ENCODE results near the gene THADA.
"Not testable (repeated sequence)": the region's sequence is repeated elsewhere in the genome, so short reads cannot be mapped to it uniquely, and the experiment has no call there.

THADA gene

GRCh38 chr2:43595603-43596412 lies at the start of gene THADA:
Gene THADA (minus strand): TSS chr2:43596038. CDS start chr2:43592392, 3,646 bp downstream.
- Mint-ChIP-seq H3K36me3 (peaks cover 4% of the 10 kb centered on the region), H3K4me3 (peak within 1 kb of the TSS; percentile 94), H3K27ac (peak within 1 kb of the TSS; percentile 94), H3K4me1 (peaks cover 26% of the 10 kb centered on the region), H3K27me3 (peaks cover 4% of the 10 kb centered on the region), H3K9me3 (no peaks in the 10 kb centered on the region)
- peak; percentile 99 for DNase-seq
- CTCF ChIA-PET = interaction anchor here (0.7 to 3.5 kb wide), 6 partner anchors 10 to 366 kb away, joined by 3 to 22 read pairs (median 8); no protein-coding TSS in a partner anchor

DNA sequence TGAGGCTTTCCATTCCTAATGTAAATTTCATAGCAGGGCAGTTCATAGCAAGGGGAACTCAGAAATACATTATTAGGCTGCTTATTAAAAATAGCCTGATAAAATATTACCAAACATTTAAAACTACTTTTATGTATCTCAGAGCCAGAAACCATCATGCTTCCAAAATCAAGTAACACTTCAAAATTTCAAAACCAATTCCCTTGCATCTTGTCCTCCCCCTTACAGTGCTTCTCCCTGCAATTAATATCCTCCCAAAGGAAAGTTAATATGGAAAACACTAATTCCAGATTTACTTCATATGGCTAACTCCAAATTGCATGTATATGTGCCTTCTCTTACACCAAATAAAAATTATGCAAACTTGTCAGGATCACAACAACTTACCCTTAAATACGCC lies 47.8 kb upstream of the THADA start:
- Mint-ChIP-seq H3K4me3 (no peak overlapping the region), H3K27me3 (peaks cover 14% of the 10 kb centered on the region), H3K36me3 (no peaks in the 10 kb centered on the region), H3K27ac (no peak overlapping the region), H3K9me3 (peaks cover 4% of the 10 kb centered on the region), H3K4me1 (no peaks in the 10 kb centered on the region)
- CTCF ChIA-PET = no interaction called here
- no peak for DNase-seq

GRCh38 chr2:43642363-43642762 lies 46.5 kb upstream of the THADA start:
- no peak for DNase-seq
- Mint-ChIP-seq H3K4me1 (peaks cover 5% of the 10 kb centered on the region), H3K9me3 (peaks cover 4% of the 10 kb centered on the region), H3K4me3 (no peak overlapping the region), H3K27me3 (peaks cover 19% of the 10 kb centered on the region), H3K27ac (no peak overlapping the region), H3K36me3 (no peaks in the 10 kb centered on the region)
- CTCF ChIA-PET = no interaction called here

DNA sequence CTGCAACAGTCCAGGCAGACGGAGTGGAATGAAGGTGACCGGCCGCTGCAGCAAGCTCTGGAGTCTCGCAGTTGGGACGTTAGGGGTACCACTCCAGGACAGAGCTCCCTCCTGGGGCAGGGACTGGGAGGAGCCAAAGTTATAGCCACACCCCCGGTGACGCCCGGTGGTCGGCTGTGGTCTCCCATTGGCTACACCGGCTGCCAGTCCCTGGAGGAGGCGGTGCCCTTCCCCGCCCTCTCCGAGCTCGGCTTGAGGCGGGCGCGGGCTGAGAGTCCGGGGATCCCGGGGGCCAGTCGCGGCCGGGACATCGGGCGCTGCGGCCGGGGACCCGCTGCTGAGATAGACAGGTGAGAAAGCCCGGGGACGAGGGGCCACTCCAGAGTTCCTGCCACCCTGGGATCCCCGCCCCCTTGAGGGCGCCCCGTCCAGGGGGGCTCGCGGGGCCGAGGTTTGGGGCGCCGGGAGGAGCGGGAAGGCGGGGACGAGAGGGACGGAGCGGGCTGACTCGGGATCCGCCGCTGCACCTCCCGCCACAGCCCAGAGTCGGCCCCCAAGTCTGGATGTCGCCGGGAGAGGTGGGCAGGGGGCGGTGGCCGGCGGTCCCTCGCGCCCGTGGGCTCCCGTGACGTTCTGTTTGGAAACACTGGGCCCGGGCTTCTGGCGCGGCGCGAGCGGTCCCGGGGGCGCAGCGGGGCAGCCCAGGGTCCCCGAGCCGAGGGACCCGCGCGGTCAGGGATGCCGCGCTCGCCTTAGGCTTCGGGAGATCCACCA lies 41.4 kb upstream of the THADA start, which contains the start of gene PLEKHH2:
TSS of gene PLEKHH2 (plus strand) at position 231 of the 774 bp plus-strand sequence. CDS start 7,414 bp downstream, outside the sequence.
- Mint-ChIP-seq H3K9me3 (peaks cover 4% of the 10 kb centered on the region), H3K4me3 (peak within 1 kb of the TSS; percentile 79), H3K4me1 (peaks cover 15% of the 10 kb centered on the region), H3K36me3 (no peaks in the 10 kb centered on the region), H3K27me3 (peaks cover 64% of the 10 kb centered on the region), H3K27ac (peak within 1 kb of the TSS; percentile 47)
- peak; percentile 91 for DNase-seq
- CTCF ChIA-PET = no interaction called here

DNA sequence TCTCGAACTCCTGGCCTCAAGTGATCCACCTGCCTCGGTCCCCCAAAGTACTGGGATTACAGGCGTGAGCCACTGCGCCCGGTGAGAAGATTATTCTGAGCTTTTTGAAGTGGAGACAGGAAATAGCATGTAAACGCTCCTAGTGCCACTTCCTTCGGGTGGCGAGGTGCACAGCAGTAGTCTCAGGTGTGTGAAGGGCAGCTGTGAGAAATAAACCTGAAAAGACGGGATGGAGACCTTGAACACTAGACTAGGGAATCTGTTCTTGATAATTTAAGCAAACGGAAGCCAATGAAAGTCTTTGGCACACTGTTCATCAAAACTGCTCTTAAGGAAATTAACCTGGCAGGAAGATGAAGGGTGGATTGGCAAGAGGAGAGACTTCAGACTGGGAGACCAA lies 40.8 kb upstream of the THADA start:
- Mint-ChIP-seq H3K27ac (peak overlapping the region; percentile 47), H3K4me1 (peaks cover 15% of the 10 kb centered on the region), H3K9me3 (peaks cover 4% of the 10 kb centered on the region), H3K27me3 (peaks cover 70% of the 10 kb centered on the region), H3K4me3 (peak overlapping the region; percentile 79), H3K36me3 (no peaks in the 10 kb centered on the region)
- DNase-seq = peak; percentile 49
- CTCF ChIA-PET = no interaction called here

DNA sequence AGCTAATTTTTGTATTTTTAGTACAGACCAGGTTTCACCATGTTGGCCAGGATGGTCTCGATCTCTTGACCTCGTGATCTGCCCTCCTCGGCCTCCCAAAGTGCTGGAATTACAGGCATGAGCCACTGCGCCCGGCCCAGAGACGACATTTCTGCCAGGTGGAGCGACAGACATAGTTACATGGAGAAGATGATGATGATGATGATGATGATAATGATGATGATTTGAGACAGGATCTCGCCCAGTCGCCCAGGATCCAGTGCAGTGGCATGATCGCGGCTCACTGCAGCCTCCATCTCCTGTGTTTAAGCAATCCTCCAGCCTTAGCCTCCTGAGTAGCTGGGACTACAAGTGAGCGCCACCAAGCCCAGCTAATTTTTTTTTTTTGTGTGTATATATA lies 40.3 kb upstream of the THADA start:
- H3K4me3 Mint-ChIP-seq = peak overlapping the region; percentile 33
- peak overlapping the region; percentile 43 for H3K27ac Mint-ChIP-seq
- peaks cover 70% of the 10 kb centered on the region for H3K27me3 Mint-ChIP-seq
- H3K36me3 Mint-ChIP-seq, H3K9me3 Mint-ChIP-seq, DNase-seq, CTCF ChIA-PET: not testable (repeated sequence)
- peaks cover 15% of the 10 kb centered on the region for H3K4me1 Mint-ChIP-seq

DNA sequence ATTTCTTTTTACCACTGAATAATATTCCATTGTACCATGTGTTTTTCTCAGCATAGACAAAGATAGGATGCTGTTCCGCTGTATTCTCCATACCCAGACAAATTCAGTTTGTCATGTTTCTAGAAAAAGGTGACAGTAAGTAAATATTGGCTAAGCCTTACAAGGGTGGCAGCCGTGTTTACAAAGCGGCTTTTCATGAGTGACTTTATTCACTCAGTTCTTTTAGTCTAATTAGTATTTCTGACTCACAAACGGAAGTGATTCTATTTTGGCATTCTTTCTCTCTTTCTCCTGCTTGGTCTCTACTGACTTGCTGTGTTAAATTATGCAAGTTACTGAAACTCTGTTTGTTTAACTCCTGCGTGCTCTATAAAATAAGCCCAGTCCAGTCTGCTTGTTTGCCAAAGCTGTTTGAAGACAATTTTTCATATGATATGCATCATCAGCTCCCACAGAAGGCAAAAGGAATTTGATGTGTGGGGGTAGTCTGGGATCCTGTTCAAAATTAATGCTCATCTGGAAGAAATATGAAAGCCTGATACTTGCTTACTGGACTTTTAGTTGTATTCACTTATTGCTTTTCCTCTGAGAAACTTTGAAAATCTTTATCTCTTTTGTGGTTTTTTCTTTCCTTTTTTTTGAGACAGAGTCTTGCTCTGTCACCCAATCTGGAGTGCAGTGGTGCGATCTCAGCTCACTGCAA lies 38.9 kb upstream of the THADA start:
- no peak for DNase-seq
- H3K9me3 Mint-ChIP-seq = peaks cover 4% of the 10 kb centered on the region
- no peak overlapping the region for H3K27ac Mint-ChIP-seq
- H3K36me3 Mint-ChIP-seq = no peaks in the 10 kb centered on the region
- CTCF ChIA-PET = interaction anchor here (0.6 to 1.2 kb wide), 2 partner anchors 50 to 336 kb away, joined by 5 to 7 read pairs; no protein-coding TSS in a partner anchor
- H3K27me3 Mint-ChIP-seq = peaks cover 71% of the 10 kb centered on the region
- no peak overlapping the region for H3K4me3 Mint-ChIP-seq
- peaks cover 15% of the 10 kb centered on the region for H3K4me1 Mint-ChIP-seq

DNA sequence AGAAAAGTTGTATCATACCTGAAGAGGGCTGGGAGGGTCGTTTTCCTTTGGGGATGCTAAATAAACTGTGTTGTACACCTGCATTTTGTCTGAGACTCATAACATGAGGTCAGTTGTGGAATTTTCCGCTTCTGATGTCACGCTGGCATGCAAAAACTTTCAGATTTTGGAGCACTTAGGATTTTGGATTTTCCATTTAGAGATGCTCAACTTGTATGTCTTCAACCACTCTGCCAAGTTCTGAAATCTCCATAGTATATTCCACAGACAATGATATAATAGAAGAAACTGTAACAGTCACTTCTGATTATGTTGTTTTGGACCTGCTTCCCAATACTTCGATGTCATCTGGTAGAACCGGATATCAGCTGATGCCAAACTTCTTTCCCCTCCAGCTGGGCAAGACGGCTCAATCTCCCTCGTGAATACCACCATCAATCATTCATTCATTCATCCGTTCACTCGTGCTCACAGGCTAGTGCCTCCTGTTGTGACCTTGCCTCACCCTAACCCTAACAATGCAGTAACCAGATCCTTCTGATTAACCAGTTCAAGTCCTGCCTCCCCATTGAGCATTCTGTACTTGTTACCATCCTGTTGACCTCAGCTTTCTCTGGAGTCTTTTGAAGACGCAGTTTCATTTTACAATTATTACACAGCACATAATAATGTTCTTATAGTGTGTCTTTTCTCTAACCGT lies 35.9 kb upstream of the THADA start:
- Mint-ChIP-seq H3K27me3 (peaks cover 51% of the 10 kb centered on the region), H3K27ac (no peak overlapping the region), H3K36me3 (no peaks in the 10 kb centered on the region), H3K4me3 (no peak overlapping the region), H3K4me1 (peaks cover 8% of the 10 kb centered on the region), H3K9me3 (no peaks in the 10 kb centered on the region)
- DNase-seq = no peak
- CTCF ChIA-PET = no interaction called here

DNA sequence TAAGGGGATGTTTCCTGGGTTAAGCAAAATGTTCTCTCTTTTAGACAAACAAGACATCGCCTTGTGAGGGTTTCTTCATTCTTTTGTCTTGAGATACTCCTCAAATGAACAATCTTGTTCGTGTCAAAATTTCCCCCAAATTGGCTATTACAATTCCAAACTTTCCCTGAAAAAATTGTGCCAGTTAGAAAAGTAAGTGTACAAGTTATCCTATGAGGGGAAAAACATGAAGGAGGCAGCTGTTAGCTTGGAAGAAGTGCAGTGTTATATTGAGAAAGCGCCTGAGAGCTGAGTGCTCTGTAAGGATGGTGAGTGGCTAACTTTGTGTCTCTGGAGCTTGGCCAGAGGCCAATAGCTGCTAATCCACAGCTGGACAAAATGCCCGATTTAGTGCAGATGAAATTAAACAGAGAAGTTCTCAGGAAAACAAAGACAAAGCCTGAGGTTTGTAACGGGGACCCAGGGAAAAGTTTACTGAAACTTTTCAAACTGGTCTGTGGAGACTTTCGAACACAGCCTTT lies 27.2 kb upstream of the THADA start:
- no peaks in the 10 kb centered on the region for H3K9me3 Mint-ChIP-seq
- CTCF ChIA-PET = interaction anchor here (0.8 kb wide), 1 partner anchor 12 kb away, joined by 3 read pairs; no protein-coding TSS in a partner anchor
- H3K4me3 Mint-ChIP-seq = no peak overlapping the region
- DNase-seq = no peak
- no peaks in the 10 kb centered on the region for H3K36me3 Mint-ChIP-seq
- no peak overlapping the region for H3K27ac Mint-ChIP-seq
- H3K4me1 Mint-ChIP-seq = no peaks in the 10 kb centered on the region
- H3K27me3 Mint-ChIP-seq = peaks cover 19% of the 10 kb centered on the region

- Mint-ChIP-seq H3K4me1 (no peaks in the 10 kb centered on the region), H3K4me3 (no peak overlapping the region), H3K9me3 (no peaks in the 10 kb centered on the region), H3K36me3 (no peaks in the 10 kb centered on the region), H3K27me3 (peaks cover 8% of the 10 kb centered on the region), H3K27ac (no peak overlapping the region)
- CTCF ChIA-PET = no interaction called here
- no peak for DNase-seq
These were observed 23.7 kb upstream of the THADA start for GRCh38 chr2:43619511-43619910.

DNA sequence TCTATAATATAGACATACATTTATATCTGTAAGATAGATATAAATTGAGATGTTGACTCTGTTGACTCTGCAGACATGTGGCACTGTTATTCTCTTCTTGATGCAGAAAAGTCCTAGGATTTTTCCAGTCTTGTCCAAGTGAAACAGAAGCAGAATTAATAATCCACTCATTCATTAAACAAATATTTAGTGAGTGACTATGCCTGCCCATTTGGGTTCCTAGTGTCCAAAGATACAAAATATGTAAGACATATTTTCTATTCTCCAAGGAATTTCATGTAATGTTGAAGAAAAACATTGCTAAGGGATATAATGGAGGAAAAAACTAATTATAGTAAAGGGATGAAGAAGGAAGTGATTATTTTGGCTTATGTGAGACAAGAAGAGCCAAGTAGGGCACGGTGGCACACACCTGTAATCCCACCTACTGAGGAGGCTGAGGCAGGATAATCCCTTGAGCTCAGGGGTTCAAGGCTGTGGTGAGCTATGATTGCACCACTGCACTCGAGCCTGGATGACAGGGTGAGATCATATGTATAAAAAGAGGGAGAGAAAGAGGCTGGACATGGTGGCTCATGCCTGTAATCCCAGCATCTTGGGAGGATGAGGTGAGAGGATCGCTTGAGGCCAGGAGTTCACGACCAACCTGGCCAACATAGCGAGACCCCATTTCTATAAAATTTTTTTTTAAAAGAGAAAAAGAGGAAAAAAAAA lies 21.3 kb upstream of the THADA start:
- Mint-ChIP-seq H3K4me3 (no peak overlapping the region), H3K36me3 (no peaks in the 10 kb centered on the region), H3K4me1 (no peaks in the 10 kb centered on the region), H3K27me3 (no peaks in the 10 kb centered on the region), H3K9me3 (no peaks in the 10 kb centered on the region), H3K27ac (no peak overlapping the region)
- no peak for DNase-seq
- CTCF ChIA-PET = interaction anchor here (1.6 kb wide), 1 partner anchor 261 kb away, joined by 4 read pairs; no protein-coding TSS in a partner anchor

DNA sequence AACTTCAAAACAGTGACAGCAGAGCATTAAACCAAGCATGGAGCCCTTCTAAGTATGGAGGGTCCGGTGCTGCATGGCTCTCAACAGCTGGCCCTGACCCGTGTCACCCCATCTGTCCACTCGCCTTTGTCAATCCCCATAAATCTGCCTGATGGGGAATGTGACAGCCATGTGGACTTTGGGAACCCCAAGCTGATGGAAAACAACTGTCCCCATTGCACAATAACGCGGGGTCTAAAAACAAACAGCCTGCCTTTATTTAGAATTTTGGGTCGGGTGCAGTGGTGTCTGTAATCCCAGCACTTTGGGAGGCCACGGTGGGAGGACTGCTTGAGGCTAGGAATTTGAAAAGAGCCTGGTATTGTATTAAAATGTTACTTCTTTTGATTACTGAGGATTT lies 17.1 kb upstream of the THADA start:
- no peak for DNase-seq
- H3K36me3 Mint-ChIP-seq = no peaks in the 10 kb centered on the region
- H3K27me3 Mint-ChIP-seq = peaks cover 6% of the 10 kb centered on the region
- H3K4me1 Mint-ChIP-seq = no peaks in the 10 kb centered on the region
- no peak overlapping the region for H3K27ac Mint-ChIP-seq
- no peaks in the 10 kb centered on the region for H3K9me3 Mint-ChIP-seq
- H3K4me3 Mint-ChIP-seq = no peak overlapping the region
- CTCF ChIA-PET = interaction anchor here (1.3 to 3.0 kb wide), 2 partner anchors 16 to 161 kb away, joined by 3 to 13 read pairs; partner anchors contain the start of gene THADA

Data from activated naive CD4-positive, alpha-beta T cell treated with anti-CD3 and anti-CD28 coated beads, Interleukin-2, amount 10 ng/mL, durations not matched to agents 7 days and 5 days (primary cell).